CD4-positive, alpha-beta T cell treated with Interleukin-15 for 4 hours (primary cell): Measurements from ENCODE around the gene ZNF837.
A peak's percentile ranks its signal among the peaks of the same experiment; 100 is the strongest.

ENCODE experiments used
- DNase-seq: peaks from one replicate; pipeline ENCODE4 v3.0.0-alpha.2; 2020; ENCODE audit warnings: low spot score

ZNF837 gene

GRCh38 chr19:58368561-58369360, 12.1 kb downstream of the ZNF837 start:
- no peak for DNase-seq

- DNase-seq: no peak
These were observed 13.0 kb downstream of the ZNF837 start for GRCh38 chr19:58367698-58368454.

- no peak for DNase-seq
These were observed 14.0 kb downstream of the ZNF837 start for GRCh38 chr19:58366585-58367430.

- DNase-seq: no peak
These were observed 16.7 kb downstream of the ZNF837 start for GRCh38 chr19:58364146-58364545.

GRCh38 chr19:58362272-58362994, 18.4 kb downstream of the ZNF837 start, which contains the start of gene ZNF497:
TSS of gene ZNF497 (minus strand) at chr19:58362751. CDS start at chr19:58357635, 5,116 bp downstream.
- peak; percentile 97 for DNase-seq

- DNase-seq: peak; percentile 28
These were observed 18.9 kb downstream of the ZNF837 start for GRCh38 chr19:58361900-58362271.

- DNase-seq: no peak
These were observed 23.2 kb downstream of the ZNF837 start for GRCh38 chr19:58357481-58358145.

- DNase-seq: no peak
These were observed 23.9 kb downstream of the ZNF837 start for GRCh38 chr19:58356766-58357480.

- DNase-seq: peak; percentile 9
These were observed 24.7 kb downstream of the ZNF837 start for GRCh38 chr19:58355908-58356765.

- no peak for DNase-seq
These were observed 25.5 kb downstream of the ZNF837 start for GRCh38 chr19:58355215-58355796.

GRCh38 chr19:58354478-58355030, 26.3 kb downstream of the ZNF837 start:
- no peak for DNase-seq

- DNase-seq: no peak
These were observed 26.9 kb downstream of the ZNF837 start for GRCh38 chr19:58353717-58354477.

- DNase-seq: no peak
These were observed 27.8 kb downstream of the ZNF837 start, which contains the start of gene A1BG for GRCh38 chr19:58352760-58353671. TSS of gene A1BG (minus strand) at chr19:58353492. CDS start at chr19:58353437, 55 bp downstream.

- DNase-seq: no peak
These were observed 28.7 kb downstream of the ZNF837 start for GRCh38 chr19:58351990-58352755.

GRCh38 chr19:58351558-58351878, 29.3 kb downstream of the ZNF837 start:
- no peak for DNase-seq
